Activated CD4-positive, alpha-beta T cell treated with anti-CD3 and anti-CD28 coated beads, Interleukin-2, amount 50 U/mL, for 24 hours (primary cell): ENCODE measurements around the gene IQSEC3.

Experiments used
- DNase-seq, 2 donors: peaks; one replicate each; pipeline ENCODE4 v3.0.0-alpha.2; 2020; ENCODE audit warnings: low read depth in 1 of 2, low spot score in 1 of 2

IQSEC3 gene

DNA sequence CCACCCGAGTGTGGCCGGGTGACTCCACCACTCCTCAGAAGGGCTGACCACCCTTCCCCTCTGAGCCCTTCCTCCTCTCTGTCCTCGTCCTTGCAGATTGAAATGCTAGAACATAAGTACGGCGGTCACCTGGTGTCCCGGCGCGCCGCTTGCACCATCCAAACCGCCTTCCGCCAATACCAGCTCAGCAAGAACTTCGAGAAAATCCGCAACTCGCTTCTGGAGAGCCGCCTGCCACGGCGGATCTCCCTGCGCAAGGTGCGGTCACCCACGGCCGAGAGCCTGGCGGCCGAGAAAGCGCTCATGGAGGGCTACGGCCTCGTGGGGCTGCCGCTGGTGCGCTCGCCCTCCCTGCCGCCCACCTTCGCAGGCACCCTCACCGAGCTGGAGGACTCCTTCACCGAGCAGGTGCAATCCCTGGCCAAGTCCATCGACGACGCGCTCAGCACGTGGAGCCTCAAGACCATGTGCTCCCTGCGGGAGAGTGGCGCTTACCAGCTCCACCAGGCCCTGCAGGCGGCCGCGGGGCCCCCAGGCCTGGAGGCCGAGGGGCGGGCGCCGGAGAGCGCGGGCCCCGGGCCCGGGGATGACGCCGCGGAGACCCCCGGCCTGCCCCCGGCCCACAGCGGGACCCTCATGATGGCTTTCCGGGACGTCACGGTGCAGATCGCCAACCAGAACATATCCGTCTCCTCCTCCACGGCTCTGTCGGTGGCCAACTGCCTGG, 71.8 kb downstream of the IQSEC3 start:
- DNase-seq, result no peak

GRCh38 chr12:138898-139534, 72.4 kb downstream of the IQSEC3 start:
- DNase-seq, result no peak

- DNase-seq, result no peak
These were observed 73.0 kb downstream of the IQSEC3 start for GRCh38 chr12:139585-139984.

GRCh38 chr12:140162-140561, 73.6 kb downstream of the IQSEC3 start:
- no peak for DNase-seq

GRCh38 chr12:143964-144649, 77.5 kb downstream of the IQSEC3 start:
- DNase-seq, result no peak

GRCh38 chr12:144650-145284, 78.2 kb downstream of the IQSEC3 start:
- no peak for DNase-seq

- DNase-seq, result no peak
These were observed 78.9 kb downstream of the IQSEC3 start for GRCh38 chr12:145369-145960.

GRCh38 chr12:147242-147641, 80.7 kb downstream of the IQSEC3 start:
- no peak for DNase-seq

DNA sequence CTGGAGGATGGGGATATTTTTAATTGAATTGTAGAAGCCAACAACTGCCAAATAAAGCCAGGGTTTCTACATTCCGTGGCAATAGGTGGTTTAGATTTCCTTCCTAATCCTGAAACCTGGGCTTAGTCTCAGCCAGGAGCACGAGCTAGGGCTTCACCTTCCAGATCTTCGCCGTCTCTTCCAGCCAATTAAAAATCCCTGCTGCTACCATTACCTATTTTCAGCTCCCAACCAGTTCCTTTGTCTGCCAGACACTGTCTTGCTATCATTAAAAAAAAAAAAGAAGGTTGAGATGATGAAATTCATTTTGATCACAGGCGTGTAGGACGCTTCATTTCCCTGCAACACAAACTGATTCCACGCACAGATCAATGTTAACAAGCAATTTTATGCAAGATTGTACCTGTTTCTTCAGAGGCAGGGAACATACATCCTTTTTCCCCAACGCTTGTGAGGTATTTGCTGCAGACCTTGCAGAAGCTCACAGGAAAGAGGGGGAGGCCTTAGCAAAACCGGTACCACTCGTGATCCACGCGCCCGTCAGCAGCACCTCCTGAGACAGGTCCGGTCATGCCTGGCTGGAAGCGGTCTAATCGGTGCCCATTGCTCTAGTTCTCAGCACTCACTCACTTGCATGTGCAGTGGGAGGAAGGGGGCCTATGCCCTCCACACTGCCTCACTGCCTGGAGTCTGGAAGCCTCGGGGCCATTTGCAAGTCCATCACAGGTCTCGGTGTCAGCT, 82.3 kb downstream of the IQSEC3 start:
- no peak for DNase-seq

DNA sequence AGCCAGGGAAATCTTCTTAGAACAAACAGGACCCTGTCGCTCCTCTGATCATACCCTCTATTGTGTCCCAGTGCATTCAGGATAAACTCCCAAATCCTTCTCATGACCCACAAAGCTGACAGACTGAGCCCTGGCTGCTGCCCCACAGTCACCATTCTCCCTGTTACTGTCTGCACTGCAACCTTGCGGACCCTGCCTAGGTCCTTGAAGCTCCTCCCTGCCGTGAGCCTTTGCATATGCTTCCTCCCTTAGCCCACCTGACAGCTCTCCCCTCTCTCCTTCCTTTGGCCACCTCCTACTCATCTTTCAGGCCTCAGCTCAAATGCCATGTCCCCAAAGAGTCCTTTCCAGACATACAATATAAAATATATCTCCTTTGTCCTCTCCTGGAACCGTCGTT, 85.0 kb downstream of the IQSEC3 start:
- no peak for DNase-seq

DNA sequence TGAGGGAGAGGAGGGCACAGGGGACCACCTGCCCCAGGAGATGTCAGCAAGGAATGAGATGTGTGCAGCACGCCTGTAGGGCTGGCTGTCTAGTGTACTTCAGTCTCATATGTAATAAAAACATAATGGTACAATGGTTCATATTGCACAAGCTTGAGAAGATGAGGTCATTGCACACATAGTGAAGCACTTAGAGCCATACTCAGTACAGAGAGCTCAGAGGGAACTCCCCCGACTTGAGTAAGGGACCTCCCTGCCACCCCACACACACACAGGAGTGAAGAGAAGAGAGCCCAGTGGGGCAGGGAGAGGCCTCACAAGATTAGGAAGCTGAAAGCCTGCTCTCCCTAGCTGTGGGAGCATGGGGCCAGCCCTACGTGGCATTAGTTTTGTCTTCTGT, 85.9 kb downstream of the IQSEC3 start:
- DNase-seq, result no peak

GRCh38 chr12:153080-153746, 86.6 kb downstream of the IQSEC3 start:
- DNase-seq, result peak; percentile 12 to 30

DNA sequence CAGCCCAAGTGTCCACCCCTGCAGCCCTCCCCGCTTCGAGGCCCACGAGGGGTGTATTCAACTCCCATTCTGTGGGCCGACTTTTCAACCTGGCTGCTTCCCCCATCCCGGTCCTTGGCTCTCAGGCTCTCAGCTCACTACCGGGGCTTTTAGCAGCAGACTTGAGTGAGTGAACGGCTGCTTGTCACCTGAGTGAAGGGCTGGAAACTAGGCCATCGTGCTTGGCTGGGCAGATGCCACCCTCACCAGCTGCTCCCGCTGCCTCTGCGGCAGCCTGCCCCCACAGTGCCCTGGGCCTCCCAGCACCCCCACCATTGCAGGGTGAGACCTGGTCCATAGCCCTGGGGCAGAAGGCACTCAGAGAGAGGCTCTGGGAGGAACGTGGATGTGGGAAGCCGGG, 87.5 kb downstream of the IQSEC3 start:
- no peak for DNase-seq

GRCh38 chr12:155006-155405, 88.4 kb downstream of the IQSEC3 start:
- DNase-seq, result no peak

GRCh38 chr12:155646-156045, 89.1 kb downstream of the IQSEC3 start:
- DNase-seq, result no peak

- no peak for DNase-seq
These were observed 90.4 kb downstream of the IQSEC3 start for GRCh38 chr12:156945-157344.

- DNase-seq, result no peak
These were observed 91.1 kb downstream of the IQSEC3 start for GRCh38 chr12:157644-158043.

GRCh38 chr12:159156-159782, 92.7 kb downstream of the IQSEC3 start:
- DNase-seq, result no peak

DNA sequence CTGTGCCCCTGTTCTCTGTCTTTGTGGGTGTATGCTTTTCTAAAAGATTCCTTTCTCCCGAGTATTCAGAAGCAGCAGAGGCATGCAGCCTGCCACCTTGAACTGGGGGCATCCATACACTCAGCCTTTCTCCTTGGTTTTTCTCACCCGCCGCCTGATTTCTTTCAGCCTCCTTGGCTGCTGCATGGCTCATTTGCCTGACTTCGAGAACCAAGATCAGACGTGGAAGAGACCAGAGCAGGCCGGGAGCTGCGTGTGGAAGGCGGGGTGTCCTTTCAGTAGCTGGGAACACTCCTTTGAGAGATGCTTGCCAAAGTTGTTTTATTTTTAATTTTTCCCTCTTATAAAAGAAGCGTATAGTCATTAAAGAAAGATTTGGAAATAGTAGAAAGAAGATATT, 94.3 kb downstream of the IQSEC3 start:
- DNase-seq, result no peak

DNA sequence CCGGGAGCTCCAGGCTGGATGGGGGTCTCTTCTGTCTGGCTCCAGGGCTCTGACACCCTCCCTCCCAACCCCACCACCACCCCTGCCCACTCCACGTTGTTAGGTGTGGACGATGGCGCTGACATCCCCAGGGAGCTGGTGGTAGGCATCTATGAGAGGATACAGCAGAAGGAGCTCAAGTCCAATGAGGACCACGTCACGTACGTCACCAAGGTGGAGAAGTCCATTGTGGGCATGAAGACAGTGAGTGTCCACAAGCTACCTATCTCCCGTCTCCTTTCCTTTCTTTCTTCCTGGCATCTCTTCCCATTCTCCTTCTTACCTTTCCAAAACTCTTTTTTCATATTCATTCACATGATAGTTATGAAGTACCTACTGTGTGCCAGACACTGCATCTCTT, 95.3 kb downstream of the IQSEC3 start:
- DNase-seq, result no peak
